BE2C (cell line): ENCODE results near the gene CD68.

Experiments used
- DNase-seq: peaks from one replicate; pipeline ENCODE4 v3.0.0-alpha.2; 2020
- H3K27me3 ChIP-seq: fragments of 250-450 bp; sonication (Bioruptor Pico); 2 replicates; pipeline ENCODE4 v1.5.1; 2020; ENCODE audit warnings: mild to moderate bottlenecking
- H3K36me3 ChIP-seq: fragments of 250-450 bp; sonication (Bioruptor Pico); 2 replicates; pipeline ENCODE4 v1.5.1; 2020; ENCODE audit warnings: mild to moderate bottlenecking
- H3K4me1 ChIP-seq: fragments of 250-450 bp; sonication (Bioruptor Pico); 2 replicates; pipeline ENCODE4 v1.5.1; 2020
- H3K4me3 ChIP-seq: 2 replicates; pipeline ENCODE4 v1.5.1; 2011; ENCODE audit warnings: low read depth, low read length
- H3K9me3 ChIP-seq: fragments of 250-450 bp; sonication (Bioruptor Pico); 2 replicates; pipeline ENCODE4 v1.5.1; 2020
- CTCF ChIP-seq: IDR thresholded peaks from 2 replicates; pipeline ENCODE4 v1.5.1; 2012; ENCODE audit warnings: mild to moderate bottlenecking, low read depth, low read length

The CD68 gene

GRCh38 chr17:7553356-7553755, 26.1 kb upstream of the CD68 start:
- TF ChIP-seq CTCF = no peak
- no peak for DNase-seq
- Histone ChIP-seq H3K36me3 (no peaks in the 10 kb centered on the region), H3K9me3 (no peaks in the 10 kb centered on the region), H3K4me1 (no peaks in the 10 kb centered on the region; the same call in 1 of the 2 replicates), H3K4me3 (no peak overlapping the region), H3K27me3 (no peaks in the 10 kb centered on the region)

GRCh38 chr17:7555320-7555948, 24.0 kb upstream of the CD68 start:
- Histone ChIP-seq H3K9me3 (no peaks in the 10 kb centered on the region), H3K27me3 (no peaks in the 10 kb centered on the region), H3K4me3 (no peak overlapping the region), H3K4me1 (no peaks in the 10 kb centered on the region; the same call in 1 of the 2 replicates), H3K36me3 (no peaks in the 10 kb centered on the region)
- TF ChIP-seq CTCF = no peak
- no peak for DNase-seq

DNA sequence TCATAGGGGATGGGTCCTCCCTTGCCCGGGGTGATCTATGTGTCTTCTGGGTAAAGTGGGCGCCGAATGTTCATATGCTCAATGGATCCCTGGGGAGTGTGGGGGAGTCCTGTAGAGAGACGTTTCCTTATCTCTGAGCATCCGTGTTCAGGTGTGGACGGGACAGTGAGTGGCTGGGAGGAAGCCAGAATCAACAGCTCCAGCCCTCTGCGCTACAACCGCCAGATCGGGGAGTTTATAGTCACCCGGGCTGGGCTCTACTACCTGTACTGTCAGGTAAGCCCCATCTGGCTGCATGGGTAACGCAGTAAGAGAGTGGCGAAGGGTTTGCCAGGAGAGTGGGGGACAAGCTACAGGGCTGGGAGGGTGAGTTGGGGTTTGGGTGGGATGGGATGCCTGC, 22.8 kb upstream of the CD68 start:
- Histone ChIP-seq H3K4me1 (no peaks in the 10 kb centered on the region; the same call in 1 of the 2 replicates), H3K9me3 (no peaks in the 10 kb centered on the region), H3K27me3 (no peaks in the 10 kb centered on the region), H3K4me3 (no peak overlapping the region), H3K36me3 (no peaks in the 10 kb centered on the region)
- no peak for TF ChIP-seq CTCF
- DNase-seq = no peak

GRCh38 chr17:7557147-7557764, 22.2 kb upstream of the CD68 start:
- Histone ChIP-seq H3K9me3 (no peaks in the 10 kb centered on the region), H3K4me3 (no peak overlapping the region), H3K36me3 (no peaks in the 10 kb centered on the region), H3K27me3 (no peaks in the 10 kb centered on the region), H3K4me1 (no peaks in the 10 kb centered on the region; the same call in 1 of the 2 replicates)
- DNase-seq = no peak
- no peak for TF ChIP-seq CTCF

- no peak for TF ChIP-seq CTCF
- H3K9me3 ChIP-seq = no peaks in the 10 kb centered on the region
- no peak overlapping the region for H3K4me3 ChIP-seq
- peak; percentile 38 for DNase-seq
- H3K27me3 ChIP-seq = no peaks in the 10 kb centered on the region
- no peaks in the 10 kb centered on the region for H3K36me3 ChIP-seq
- no peaks in the 10 kb centered on the region; the same call in 1 of the 2 replicates for H3K4me1 ChIP-seq
Observed at GRCh38 chr17:7557775-7558543, 21.5 kb upstream of the CD68 start.
